Tibial nerve (tissue), 4 donors: ENCODE data around the gene BMP7.

Experiments used
- EP300 ChIP-seq, 2 donors: sonication (generic); formaldehyde crosslinking; IDR thresholded peaks; one replicate each; pipeline ENCODE4 v1.6.1; 2017; ENCODE audit warnings: antibody characterized with exemption in 2 of 2, mild to moderate bottlenecking in 1 of 2
- POLR2A ChIP-seq, 2 donors: fragments of 450-650 bp; IDR thresholded peaks; one replicate each; pipeline ENCODE4 v1.6.1; 2017; ENCODE audit warnings: antibody characterized with exemption in 2 of 2, mild to moderate bottlenecking in 2 of 2, moderate library complexity in 2 of 2
- TF ChIP-seq, protein P1 (sequence below), 5 experiments: fragments of 200-600 bp in 3 of 5; fragments of 450-650 bp in 2 of 5; sonication (generic) in 3 of 5; IDR thresholded peaks; one replicate each; pipeline ENCODE4 v1.5.1; 2016 to 2019; ENCODE audit warnings: antibody characterized with exemption in 5 of 5, mild to moderate bottlenecking in 3 of 5, moderate library complexity in 2 of 5

DNA sequence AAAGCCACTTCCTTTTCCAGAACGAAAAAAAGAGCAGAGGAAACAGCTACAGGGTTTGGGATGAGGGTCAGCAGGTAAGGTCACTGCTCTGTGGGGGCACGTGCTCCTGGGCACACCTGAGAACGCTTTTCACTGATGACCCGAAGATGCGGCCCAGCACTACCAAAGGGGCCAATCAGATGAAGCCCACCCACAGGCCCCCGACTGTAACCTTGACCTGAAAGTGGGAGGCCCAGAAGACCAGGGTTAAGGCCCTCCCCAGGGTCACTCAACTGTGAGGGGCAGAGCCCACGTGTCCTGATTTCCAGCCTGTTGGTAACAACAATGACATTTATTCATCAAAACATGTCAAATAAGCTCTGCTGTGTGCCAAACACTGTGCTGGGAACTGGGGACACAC is 108.0 kb downstream of the BMP7 start:
- TF ChIP-seq POLR2A (IDR thresholded peaks at IDR 0.05) (no peak), EP300 (IDR thresholded peaks at IDR 0.05) (no peak)
- TF ChIP-seq, protein P1, sequence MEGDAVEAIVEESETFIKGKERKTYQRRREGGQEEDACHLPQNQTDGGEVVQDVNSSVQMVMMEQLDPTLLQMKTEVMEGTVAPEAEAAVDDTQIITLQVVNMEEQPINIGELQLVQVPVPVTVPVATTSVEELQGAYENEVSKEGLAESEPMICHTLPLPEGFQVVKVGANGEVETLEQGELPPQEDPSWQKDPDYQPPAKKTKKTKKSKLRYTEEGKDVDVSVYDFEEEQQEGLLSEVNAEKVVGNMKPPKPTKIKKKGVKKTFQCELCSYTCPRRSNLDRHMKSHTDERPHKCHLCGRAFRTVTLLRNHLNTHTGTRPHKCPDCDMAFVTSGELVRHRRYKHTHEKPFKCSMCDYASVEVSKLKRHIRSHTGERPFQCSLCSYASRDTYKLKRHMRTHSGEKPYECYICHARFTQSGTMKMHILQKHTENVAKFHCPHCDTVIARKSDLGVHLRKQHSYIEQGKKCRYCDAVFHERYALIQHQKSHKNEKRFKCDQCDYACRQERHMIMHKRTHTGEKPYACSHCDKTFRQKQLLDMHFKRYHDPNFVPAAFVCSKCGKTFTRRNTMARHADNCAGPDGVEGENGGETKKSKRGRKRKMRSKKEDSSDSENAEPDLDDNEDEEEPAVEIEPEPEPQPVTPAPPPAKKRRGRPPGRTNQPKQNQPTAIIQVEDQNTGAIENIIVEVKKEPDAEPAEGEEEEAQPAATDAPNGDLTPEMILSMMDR (IDR thresholded peaks at IDR 0.05): no peak
